CD4-positive, alpha-beta T cell treated with Interleukin-4 for 4 hours (primary cell): ENCODE data around the gene DSG2.

ENCODE experiments used
- DNase-seq: peaks from one replicate; pipeline ENCODE4 v3.0.0-alpha.2; 2020

DSG2 gene

GRCh38 chr18:31558567-31558966 is 60.6 kb downstream of the DSG2 start:
- no peak for DNase-seq

GRCh38 chr18:31562726-31563125 is 64.7 kb downstream of the DSG2 start:
- DNase-seq: no peak

DNA sequence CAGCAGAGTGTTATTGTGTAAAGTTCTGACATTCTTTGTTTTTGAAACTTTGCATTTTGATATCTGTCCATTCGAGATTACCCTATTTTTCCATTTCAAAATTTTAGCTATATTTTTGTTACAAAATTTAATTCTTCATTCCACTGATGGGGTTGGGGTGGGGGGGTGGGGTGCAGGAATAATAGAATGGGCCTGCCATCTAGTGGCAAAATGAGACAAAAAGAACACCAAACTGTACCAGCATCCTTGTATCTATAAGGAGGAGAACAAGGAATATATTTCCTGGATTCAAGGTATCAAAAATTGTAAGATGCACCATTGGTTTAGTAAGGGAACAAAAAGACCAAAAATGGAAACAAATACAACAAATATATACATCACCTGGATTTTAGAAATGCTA is 65.8 kb downstream of the DSG2 start:
- DNase-seq: no peak

DNA sequence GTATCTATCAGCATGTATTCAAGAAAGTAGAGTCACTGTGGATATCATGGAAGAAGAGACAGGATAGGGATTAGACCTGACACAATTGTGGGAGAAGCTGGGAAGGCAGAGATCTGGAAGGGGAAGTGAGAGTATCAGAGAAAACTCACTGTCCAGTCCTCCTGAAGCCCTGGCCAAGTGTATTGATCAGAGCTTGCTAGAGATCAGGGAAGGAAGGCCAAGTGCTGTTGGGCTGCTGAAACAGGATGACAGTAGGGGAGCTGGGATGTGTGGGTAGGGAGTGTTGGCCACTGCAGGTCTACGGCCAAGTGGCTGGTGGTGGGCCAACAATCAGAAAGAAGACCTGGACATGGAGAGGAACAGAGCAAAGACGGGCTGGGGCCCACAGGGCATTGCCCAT is 67.4 kb downstream of the DSG2 start:
- no peak for DNase-seq

DNA sequence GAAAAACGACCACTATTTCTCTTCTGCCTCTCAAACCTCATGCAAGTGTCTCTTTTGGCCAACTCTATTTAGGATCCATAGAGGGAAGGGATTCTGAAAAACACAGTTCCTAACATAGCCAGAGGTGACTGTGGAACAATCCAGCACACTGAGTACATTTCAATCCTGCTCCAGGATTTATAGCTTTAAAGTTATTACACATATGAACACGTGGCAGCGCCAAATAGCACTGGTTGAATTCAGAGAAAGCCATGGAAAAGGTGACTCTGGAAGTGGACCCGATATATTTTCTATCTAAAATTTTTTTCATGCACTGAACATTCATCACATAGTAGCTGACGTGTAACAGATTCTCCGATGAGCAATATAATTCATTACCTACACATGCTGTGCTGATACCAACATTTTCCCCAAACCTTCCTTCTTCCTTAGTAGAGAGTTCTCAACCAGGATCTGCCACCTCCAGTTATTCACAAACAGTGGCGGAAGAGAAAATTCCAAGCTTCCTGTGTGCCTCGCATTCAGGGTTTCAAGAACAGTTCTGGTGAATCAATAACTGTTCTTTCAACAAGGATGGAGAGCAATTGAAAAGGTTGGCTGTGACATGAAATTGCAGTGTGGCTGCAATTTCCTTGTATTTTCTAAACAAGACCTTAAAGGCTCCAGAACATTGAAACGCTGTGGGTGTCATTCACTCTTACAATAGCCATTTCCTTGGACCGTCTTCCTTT is 68.0 kb downstream of the DSG2 start:
- no peak for DNase-seq

DNA sequence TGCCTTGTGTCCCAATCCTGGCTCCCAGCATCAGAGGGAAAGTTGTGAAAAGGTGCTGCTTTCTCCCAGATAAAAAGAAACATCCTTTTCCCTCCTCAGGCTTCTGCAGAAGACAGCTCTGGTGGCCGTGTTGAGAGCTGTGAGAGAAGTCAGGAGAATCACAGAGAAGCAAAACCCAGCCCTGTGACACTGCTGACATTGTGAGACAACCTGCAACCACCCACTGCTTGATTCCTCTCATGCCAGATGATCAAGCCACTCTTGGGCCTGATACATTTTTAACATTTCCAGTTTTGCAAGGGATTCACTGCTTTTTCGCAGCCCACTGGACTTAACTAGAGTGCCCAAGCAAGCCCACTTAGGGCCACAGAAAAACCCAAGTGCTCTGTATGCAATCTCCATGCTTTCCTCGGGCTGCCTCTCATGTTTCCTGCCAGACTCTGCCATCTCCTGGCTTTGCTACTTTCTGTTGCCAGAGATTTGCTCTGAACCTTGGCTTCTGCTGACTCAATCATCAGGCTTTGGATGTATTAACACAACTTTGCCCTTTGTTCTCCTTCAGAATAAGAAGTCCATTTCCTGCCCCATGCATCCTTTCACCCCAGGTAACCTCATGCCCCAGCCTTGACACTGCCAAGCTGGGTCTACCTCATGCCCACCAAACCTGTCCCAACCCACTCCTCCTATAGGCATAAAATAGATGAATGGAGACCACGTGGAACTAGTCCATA is 68.8 kb downstream of the DSG2 start:
- DNase-seq: no peak

- DNase-seq: no peak
Observed at GRCh38 chr18:31572368-31572767, 74.4 kb downstream of the DSG2 start.

GRCh38 chr18:31573051-31573450 is 75.1 kb downstream of the DSG2 start:
- no peak for DNase-seq

DNA sequence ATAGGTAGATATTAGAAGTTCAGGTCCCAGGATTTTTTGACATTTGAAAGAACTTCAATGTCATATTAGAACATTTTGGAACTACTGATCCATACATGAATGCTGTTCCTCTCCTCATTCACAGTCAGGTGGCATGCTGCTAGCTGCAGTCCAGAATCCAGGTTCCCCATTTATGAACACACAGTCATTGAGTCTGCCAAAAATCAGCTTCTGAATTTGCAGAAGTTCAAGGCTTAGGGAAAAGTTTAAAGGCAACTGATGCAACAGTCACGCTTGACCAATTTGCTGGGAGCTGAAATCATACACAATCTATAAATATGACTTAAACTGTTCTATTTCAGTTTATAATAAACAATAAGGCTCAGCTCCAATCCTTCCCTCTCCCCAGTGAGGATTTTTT is 76.4 kb downstream of the DSG2 start:
- DNase-seq: no peak

GRCh38 chr18:31575515-31576257 is 77.7 kb downstream of the DSG2 start:
- DNase-seq: no peak

DNA sequence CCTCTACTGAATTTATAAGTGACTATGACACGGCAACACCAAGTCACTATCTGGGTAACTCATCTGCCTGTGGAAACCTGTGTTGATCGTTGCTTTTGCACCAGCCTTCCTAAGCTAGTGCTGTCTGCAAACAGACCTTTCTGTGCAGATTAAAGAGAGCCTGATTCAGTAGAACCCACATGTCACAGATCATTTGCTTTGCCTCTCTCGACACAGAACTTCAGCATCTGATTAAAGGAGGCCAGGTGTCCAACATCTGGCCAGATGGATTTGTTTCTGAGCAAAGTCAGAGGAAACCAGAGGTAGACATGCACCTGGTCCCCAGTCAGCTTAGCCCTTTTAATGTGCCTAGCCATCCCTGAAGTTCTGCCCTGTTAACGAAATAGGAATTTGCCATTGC is 78.7 kb downstream of the DSG2 start:
- DNase-seq: no peak

DNA sequence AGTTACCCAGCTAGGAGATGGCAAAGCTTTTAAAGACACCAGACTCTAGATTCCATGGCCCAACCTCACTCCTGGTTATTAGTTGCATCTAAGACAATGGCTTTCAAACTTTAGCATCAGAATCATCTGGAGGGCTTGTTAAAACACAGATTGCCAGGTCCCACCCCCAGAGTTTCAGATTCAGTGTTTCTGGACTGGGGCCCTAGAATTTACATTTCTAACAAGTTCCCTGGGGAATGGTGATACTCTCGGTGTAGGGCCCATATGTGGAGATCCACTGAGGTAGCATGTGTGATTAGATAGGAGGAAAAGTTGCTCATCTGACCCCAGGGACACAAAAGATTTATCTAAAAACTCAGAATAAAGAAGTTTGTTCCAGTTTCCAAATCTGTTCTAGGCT is 79.2 kb downstream of the DSG2 start:
- DNase-seq: no peak

DNA sequence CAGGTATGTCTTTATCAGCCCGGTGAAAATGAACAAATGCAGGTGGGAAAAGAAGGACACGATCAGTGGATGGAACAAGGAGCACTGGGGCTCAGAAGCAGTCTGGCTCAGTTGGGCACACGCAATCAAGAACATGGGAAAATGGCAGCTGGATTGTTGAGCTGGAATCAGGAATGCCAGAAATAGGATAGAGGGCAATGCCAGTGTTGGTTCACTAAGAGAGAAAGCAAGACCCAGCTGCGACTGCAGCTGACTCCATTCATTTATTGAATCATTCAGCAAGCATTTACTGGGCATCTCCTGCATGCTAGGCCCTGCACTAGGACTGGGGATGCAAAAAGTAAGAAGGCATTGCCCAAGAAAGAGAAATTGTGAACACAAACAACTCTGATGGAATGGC is 80.1 kb downstream of the DSG2 start:
- DNase-seq: no peak

DNA sequence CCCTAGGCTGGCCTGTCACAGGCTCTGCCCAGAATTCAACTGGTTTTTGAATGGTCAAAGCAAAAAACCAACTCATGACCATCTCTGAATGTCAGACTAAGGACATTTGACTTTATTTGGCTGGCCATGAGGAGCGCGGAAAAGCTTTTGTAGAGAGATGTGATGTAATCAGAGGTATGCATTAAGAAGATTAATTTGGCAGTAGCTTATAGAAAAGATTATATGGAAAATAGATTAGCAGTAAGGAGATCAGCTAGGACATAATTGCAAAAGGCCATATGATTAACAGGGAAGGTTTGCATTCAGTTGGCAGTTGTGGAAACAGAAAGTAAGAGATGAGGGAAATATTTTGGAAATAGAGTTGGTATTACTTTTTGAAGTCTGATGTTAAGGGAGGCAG is 81.4 kb downstream of the DSG2 start:
- no peak for DNase-seq

GRCh38 chr18:31581498-31582197 is 83.7 kb downstream of the DSG2 start:
- DNase-seq: no peak

- DNase-seq: no peak
Observed at GRCh38 chr18:31583185-31583854, 85.3 kb downstream of the DSG2 start.

GRCh38 chr18:31585991-31586390 is 88.0 kb downstream of the DSG2 start:
- DNase-seq: no peak

DNA sequence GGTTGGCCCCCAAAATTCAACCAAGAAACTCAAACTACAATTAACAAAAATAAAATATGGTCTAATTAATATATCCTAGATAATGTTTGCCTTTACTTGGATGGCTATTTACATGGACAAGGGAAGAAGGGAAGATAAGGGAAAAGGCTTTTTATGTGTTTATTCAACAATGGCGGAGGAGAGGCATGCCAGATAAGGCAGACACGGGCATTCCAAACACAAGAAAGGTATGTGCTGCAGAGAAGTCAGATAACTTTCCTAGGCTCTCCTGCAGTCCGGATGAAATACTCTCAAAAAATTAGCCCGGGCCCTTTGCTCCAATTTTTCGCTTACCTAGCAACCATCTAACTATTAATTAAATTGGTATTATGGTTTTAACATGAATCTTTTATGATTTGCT is 88.6 kb downstream of the DSG2 start:
- no peak for DNase-seq

DNA sequence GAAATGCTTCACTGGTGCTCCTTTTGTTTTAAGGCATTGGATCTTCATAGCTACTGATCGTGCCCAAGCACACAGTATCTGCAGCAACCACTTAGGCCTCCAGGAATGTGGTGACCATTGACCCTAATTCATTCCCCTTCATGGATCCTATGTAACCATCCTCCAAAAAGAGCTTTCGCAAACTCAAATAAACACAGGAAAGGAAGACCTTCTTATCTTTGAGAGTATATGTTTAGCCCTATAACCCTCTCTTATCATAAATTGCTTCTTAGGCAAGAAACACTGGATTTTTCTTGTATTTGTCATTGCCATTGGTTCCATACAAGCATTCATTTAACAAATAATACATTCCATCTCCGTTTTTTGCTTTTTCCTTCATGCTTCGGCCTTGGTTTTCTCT is 89.6 kb downstream of the DSG2 start:
- DNase-seq: no peak

DNA sequence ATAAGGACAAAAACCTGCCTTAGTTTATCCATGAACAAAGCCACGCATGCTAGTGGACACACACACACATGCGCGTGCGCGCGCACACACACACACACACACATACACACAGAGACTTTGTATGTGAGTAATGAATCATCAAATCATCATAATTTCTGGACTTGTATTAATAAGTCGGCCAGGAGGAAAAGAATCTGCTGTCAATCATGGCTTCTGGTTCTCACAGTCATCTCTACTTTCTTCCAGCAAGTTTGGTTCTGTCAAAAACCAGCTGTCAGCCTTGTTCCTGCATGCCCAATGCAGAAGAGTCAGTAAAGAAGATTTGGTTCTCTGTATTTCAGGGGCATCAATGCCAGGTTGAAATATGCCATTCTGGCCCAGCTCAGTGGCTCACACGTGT is 92.6 kb downstream of the DSG2 start:
- no peak for DNase-seq

GRCh38 chr18:31591113-31591512 is 93.1 kb downstream of the DSG2 start:
- no peak for DNase-seq

DNA sequence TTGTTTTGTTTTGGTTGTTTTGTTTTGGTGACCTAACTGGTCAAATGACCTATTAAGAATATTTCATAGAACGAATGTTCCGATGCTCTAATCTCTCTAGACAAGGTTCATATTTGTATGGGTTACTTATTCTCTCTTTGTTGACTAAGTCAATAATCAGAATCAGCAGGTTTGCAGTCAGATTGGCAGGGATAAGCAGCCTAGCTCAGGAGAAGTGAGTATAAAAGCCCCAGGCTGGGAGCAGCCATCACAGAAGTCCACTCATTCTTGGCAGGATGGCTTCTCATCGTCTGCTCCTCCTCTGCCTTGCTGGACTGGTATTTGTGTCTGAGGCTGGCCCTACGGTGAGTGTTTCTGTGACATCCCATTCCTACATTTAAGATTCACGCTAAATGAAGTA is 93.7 kb downstream of the DSG2 start, which contains the start of gene TTR:
Gene TTR, plus strand, starts transcription at position 250 of the 400 bp plus-strand sequence. Its CDS starts 26 bp downstream, at position 276.
- no peak for DNase-seq
